Measurements from ENCODE around the gene PRSS56.
A peak's percentile ranks its signal among the peaks of the same experiment; 100 is the strongest.
"Not testable (repeated sequence)": the region's sequence is repeated elsewhere in the genome, so short reads cannot be mapped to it uniquely, and the experiment has no call there.

PRSS56 gene

DNA sequence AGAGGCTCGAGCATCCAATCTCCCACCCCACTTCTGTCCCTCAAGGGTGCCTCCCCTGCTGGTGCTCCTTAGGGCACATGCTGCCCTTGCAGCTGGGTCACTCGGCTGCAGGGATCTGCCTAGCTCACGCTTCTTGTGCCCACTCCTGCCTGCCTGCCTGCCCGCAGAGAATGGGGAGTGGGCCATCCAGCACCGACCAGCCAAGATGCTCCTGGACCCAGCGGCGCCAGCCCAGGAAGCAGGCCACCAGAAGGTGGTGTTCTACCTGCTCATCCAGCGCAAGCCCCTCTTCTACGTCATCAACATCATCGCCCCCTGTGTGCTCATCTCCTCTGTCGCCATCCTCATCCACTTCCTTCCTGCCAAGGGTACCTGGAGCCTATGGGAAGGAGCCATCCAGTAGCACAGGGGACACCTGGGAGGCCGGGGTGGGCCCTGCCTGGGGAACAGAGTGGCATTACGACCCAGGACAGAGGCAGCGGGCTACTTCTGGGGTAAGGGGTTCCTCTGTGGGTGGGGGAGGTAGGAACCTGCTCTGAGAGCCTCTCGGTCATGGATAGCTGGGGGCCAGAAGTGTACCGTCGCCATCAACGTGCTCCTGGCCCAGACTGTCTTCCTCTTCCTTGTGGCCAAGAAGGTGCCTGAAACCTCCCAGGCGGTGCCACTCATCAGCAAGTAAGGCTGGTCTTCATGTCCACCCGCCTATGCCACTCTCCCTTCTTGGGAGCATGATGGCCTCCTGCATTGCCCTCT is 22.7 kb downstream of the PRSS56 start:
- DNase-seq = peak; percentile 27

DNA sequence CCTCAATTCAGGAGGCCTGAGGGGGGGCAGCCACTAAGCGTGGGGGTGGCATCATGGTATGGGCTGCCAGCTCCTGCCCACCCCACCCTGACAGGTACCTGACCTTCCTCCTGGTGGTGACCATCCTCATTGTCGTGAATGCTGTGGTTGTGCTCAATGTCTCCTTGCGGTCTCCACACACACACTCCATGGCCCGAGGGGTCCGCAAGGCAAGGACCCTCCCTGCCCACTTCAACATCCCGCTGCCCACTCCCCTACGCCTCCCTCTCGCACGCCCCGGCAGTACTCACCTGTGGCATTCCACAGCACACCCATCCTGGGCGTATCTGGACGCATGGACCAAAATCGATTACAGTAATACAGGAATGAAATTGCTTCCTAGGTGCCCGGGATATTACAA is 23.3 kb downstream of the PRSS56 start:
- peak; percentile 14 for DNase-seq

DNA sequence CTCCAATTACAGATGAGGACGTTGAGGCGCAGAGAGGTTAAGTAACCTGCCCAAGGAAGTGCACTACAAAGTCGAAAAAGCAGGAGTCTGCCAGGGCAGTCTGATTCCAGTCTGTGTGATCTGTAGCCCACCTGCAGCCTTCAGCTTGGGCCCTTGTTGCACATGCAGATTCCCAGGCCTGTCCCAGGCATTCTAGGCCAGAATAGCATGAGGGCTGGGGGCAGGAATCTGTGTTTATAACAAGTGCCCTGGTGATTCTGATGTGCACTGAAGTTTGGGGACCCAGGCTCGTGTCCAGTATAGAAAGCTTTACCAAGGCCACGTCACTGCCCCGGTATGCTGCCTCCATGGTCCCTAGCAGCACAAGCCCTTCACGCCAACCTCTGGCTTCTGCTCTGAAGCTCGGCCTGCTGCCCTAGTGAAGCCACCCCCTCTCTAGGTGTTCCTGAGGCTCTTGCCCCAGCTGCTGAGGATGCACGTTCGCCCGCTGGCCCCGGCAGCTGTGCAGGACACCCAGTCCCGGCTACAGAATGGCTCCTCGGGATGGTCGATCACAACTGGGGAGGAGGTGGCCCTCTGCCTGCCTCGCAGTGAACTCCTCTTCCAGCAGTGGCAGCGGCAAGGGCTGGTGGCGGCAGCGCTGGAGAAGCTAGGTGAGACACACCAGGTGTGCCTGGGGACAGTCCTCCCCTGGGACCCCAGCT is 23.9 kb downstream of the PRSS56 start:
- peak; percentile 23 for DNase-seq

GRCh38 chr2:232544674-232545073 is 24.5 kb downstream of the PRSS56 start:
- no peak for DNase-seq

DNA sequence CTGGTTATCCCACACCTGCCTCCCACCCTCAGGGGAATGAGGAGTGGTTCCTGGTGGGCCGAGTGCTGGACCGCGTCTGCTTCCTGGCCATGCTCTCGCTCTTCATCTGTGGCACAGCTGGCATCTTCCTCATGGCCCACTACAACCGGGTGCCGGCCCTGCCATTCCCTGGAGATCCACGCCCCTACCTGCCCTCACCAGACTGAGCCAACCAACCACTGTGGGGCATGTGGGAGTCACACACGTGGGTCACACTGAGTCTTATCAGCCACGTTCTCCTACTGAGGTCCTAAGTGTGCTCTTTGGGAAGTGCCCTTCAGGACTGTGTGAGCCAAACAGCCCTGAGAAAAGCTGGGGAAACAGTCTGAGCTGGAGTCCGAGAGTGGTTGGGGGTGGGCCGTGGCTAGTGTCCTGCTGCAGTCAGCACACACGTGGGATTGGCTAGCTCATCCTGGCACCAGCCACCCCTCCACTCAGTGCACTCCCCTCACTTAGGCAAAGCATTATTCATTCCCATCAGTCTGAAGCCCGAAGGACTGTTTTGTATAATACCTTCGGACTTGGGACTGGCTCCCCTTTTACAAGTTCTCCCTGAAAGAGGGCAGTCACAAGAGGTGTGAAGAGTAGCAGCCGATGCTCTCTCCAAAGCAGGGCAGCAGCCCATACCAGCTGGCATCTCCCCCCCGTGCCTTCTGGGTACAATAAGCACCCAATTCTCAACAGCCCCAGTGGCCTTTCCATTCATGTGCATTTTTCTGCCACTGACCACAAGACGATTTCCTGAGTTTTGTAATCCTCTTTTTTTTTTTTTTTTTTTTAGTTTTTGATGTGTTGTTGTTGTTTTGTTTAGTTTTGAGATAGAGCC is 25.6 kb downstream of the PRSS56 start:
- DNase-seq = no peak

GRCh38 chr2:232547991-232548390 is 27.8 kb downstream of the PRSS56 start:
- no peak for DNase-seq

GRCh38 chr2:232549655-232550353 is 29.6 kb downstream of the PRSS56 start:
- no peak for DNase-seq

GRCh38 chr2:232550354-232551249 is 30.4 kb downstream of the PRSS56 start, which contains the start of the genes EIF4E2 and TIGD1:
TSS of gene EIF4E2 (plus strand) at chr2:232550689. CDS start at chr2:232550725, 36 bp downstream.
TSS of gene TIGD1 (minus strand) at chr2:232550557. CDS start at chr2:232549882, 675 bp downstream.
- DNase-seq = peak; percentile 91

DNA sequence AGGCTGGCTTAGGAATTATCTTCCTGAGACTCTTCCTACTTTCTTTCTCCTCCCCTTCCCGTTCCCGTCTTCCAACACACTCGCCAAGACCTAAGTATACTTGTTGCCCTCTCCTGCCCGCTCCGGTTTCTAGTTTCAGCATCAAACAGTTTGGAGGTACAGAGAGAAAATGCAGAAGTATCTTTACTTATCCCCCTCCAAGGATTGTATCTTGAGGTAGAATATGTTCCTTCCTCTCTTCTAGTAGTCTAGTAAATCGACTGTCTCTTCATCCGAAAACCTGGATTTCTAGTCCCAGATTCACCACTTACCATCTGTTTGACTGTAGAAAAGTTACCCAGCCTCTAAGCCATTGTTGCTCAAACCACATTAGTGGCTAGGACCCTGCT is 31.1 kb downstream of the PRSS56 start:
- no peak for DNase-seq

- no peak for DNase-seq
Measured at GRCh38 chr2:232551776-232552175, 31.6 kb downstream of the PRSS56 start.

DNA sequence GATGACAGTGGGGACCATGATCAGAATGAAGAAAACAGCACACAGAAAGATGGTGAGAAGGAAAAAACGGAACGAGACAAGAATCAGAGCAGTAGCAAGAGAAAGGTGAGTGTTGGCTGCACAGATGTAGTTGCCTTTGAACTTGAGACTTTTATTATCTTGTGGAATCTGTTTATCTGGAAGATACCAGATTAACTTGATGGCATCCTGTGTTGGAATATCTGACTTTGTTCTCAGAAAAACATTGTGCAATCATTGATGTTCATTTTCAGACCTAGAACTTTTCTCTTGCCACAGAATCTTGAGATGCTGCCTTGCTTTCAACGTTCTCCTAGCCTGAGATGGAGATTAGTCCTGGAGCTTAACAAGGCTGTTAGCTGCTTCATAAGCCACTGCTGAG is 36.2 kb downstream of the PRSS56 start:
- DNase-seq = no peak

GRCh38 chr2:232562515-232563151 is 42.4 kb downstream of the PRSS56 start:
- DNase-seq = no peak

- DNase-seq = no peak
Measured at GRCh38 chr2:232563580-232563979, 43.4 kb downstream of the PRSS56 start.

DNA sequence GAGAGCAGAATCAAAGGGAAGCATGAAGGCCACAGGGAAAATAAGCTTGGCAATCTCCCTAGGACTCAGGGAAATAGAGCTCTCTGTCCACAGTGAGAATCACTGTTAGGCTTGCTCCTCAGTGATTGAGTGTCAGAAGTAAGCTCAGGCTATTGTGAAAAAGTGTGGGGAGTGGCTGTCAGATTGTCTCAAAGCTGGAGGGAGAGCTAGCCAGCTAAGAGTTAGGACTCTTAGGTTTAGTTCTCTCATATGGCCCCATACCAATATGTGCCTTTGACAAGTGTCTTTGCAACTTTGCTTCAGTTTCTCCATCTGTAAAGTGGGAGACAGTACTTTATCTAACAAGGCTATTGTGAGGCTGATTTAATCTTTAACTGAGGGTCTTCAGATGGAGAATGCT is 47.5 kb downstream of the PRSS56 start:
- DNase-seq = no peak

GRCh38 chr2:232568161-232568560 is 48.0 kb downstream of the PRSS56 start:
- DNase-seq = no peak

DNA sequence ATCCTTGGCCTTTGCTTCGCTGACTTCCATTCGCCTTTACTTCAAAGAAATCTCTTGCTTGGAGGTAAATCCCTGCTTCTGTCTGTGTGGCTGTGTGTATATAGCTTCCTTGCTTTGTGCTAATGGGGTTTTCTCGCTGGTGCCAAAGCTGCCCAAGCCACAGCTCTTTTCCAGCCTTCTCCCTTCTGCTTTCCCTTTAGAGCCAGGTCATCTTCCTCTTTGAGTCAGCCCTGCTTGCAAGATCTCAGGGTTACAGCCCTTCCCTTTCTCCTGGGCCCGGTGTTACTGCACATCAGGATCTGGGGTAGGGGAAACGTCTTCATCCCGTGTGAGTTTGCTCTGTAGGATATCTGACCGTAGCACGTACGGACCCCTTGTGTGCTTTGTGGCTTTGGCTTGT is 49.4 kb downstream of the PRSS56 start:
- no peak for DNase-seq

GRCh38 chr2:232570481-232570880 is 50.3 kb downstream of the PRSS56 start:
- DNase-seq = not testable (repeated sequence)

GRCh38 chr2:232571026-232571474 is 50.9 kb downstream of the PRSS56 start:
- no peak for DNase-seq

DNA sequence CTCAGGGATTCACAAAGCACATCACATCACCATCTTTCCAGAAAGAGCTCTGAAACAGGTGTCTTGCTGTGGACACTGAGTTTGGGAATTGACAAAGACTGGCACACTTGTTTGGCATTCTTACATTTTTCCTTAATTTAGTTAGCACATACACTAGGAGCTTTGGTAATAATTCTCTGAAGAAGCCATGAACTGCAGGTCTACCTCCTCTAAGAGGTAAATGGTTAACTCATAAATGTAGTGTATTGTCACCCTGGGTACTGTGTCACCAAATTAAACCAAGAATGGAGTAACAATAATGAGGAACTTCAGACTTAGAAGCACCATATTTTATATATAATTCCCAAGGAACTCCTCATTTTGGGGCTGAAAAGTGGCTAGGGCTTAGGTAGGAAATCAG is 52.9 kb downstream of the PRSS56 start:
- DNase-seq = no peak

DNA sequence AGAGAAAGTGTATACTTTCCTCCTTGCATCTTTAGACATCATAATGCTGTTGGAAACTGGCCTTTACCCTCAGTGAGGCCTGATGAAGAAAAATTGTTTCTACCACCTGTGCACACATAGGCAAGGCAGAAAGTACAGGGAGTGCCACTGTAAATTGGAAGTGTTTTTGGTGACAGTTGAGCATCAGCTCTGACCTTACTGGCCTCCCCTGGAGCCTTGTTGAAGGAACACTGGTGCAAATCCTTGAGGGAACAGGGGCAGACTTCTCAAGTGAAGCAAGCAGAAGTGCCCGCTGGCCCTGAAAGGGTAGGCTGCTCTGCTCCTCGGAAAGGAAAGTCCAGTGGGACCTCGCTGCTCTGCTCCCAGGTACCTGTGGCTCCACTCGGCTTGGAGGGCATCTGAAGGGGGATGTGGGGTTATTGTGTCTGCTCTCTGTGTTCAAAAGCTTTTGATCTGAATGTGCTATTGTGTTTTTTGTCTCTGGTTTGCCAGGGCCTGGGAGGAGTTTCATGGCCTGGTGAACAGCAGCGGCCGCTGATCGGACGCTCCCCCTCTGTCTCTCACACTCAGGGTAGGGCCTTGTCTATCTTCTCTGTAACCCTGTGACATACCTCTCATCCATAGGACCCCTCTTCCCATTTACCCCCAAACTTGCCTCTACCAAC is 53.7 kb downstream of the PRSS56 start:
- no peak for DNase-seq

Measured in activated CD4-positive, CD25-positive, alpha-beta regulatory T cell treated with anti-CD3 and anti-CD28 coated beads, Interleukin-2, amount 50 U/mL, for 72 hours (primary cell).